Measurements from ENCODE around the gene LMF1.

The LMF1 gene

DNA sequence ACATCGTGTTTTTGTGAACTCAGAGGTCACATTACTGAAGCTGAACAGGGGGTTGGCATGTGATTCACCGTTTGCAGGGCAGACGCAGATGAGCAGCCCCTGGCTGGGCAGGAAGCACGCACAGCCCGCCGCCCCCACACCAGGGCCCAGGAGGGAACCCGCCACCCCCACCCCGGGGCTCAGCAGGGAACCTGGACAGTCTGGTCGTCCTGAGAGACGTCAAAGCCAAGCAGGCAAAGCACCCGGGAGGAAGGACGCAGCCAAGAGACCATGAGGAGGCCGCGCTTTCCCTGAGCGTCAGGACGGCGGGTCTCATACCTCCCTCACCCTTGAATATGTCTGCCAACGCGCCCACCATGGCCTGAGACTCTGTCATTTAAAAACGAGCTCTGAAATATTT is 60.6 kb downstream of the LMF1 start:
- FAIRE-seq, result no peak

DNA sequence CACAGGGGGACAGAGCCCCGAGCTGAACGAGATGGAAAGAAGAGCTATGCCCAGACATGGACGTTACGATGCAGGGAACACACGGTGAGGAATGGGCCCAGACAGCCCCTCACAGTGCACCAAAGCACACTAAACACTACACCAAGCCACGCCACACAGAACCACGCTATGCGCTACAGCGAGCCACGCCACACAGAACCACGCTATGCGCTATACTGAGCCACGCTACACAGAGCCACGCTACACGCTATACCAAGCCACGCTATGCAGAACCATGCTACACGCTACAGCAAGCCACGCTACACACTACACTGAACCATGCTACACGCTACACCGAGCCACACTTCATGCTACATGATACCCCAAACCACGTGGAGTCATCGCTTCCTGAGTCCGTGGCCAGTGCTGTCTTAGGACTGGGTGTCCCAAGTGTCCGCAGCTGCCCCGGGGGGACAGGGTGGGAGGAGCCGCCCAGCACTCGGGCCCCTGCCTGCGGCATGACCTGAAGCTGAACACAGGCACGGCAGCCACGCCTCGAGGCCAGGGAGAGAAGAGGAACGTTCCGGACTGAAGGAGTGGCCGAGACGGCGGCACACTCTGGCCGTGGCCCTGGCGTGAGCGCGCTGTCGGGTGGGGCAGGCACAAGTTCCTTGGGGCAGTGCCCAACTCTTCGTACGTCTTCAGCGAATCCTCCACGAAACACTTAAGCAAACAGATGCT is 61.3 kb downstream of the LMF1 start:
- no peak for FAIRE-seq

DNA sequence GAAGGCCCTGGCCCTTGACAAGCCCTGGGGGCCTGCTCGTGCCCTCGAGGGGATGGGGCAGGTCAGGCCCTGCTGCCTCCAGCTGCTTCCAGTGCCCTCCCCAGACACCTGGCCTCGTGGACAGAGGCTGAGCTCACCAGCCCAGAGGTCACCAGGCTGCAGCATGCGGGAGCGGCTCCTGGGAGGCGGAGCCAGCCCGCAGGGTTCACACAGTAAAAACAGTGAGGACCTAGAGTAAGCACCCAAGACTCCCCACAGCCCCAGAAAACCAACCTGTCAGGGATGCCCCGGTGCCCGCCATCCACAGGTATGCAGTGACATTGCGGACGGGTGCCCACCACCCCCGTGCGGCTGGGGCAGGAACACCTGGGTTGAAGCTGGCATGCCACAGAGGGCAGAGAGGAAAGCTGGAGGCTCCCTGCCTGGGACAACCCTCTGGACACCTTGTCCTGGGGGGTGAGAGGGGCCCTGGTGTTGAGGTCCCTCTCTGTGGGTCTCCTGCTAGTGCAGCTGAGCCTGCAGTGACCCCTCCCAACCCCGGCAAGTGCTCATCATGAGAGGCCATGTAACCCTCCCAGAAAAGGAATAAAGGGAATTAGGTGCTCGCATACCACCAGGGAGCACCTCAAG is 62.1 kb downstream of the LMF1 start:
- FAIRE-seq, result no peak

DNA sequence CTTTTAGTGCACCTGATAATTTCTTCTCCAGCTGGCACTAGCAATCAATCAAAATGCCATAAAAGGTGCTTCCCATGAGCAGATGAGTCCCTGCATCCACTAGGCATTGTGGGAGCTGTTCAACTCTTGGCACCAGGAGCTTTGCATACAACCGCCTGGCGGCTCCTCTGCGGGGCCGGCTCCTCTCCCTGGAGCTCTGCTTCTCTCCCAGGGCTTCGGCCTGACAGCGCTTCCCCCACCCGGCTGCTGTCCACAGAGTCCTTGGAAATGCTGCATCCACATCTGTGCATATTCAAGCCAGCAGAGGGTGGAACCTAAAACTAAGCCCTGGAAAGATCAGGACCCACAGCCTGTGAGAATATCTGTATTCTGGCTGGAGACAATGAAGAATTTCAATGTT is 62.9 kb downstream of the LMF1 start:
- FAIRE-seq, result no peak

DNA sequence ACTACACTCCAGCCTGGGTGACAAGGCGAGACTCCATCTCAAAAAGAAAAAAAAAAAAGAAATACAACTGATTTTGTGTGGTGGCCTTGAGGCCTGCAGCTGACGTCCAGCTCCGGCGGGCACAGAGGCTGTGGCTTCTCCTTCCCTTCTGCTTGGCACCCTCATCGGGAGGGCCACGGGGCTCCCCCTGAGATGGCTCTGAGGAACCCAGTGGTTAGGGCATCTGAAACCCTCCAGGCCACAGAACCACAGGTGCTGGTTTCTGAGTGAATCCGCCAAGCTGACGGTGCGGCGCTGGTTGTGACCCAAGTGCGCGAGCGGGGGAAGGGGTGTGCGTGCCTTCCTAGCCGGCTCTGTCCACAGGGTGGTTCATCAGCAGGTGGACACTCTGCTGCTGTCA is 63.4 kb downstream of the LMF1 start:
- FAIRE-seq, result no peak

DNA sequence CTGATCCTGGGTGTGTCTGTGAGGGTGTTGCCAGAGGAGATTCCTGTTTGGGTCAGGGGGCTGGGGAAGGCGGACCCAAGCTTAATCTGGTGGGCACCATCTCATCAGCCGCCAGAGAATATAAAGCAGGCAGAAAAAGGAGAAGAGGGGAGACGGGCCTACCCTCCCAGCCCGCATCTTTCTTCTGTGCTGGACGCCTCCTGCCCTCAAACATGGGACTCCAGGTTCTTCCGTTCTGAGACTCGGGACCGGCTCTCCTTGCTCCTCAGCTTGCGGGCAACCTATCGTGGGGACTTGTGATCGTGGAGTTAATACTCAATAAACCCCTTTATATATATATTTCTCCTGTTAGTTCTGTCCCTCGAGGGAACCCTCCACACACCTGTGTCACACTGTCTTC is 64.5 kb downstream of the LMF1 start:
- no peak for FAIRE-seq

DNA sequence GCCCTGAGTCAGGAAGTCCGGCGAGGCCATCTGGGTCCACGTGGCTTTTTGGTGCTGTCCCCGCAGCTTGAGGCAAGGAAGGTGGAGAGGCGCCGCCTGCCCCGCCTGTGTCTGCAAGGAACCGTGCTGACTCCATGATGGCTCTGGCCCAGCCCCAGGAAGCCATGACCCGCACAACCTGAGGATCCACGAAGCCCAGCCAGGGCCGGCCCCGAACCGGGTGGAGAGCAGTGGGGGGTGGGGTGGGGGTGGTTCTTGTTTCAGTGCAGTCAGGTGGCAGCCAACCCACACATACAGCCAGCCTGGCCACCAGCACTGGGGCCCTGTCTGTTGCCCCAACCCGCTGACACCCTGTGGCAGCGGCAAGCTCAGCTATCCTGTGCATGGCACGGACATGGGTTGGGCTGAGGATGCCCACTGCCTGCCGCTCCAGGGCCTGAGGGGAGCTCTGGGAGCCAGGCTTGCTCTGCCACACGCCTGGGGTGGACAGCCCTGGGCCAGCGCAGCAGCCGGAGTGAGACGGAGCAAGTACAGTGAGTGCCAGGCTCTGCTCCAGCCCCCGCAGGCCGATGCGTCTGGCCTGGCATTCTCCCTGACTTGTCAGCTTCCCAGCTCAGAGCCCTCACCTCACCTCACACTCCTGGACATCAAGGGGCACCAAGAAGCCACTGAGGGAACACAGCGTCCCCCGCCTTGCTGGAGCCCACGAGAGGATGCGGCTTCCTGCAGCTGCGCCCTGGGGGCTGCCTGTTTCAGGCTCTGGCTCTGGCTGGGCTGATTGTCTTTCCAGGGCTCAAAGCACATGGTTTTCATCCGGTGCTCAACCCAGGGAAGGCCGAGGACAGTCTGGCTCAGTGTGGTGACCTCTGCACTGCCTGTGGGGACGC is 68.8 kb downstream of the LMF1 start:
- FAIRE-seq, result no peak

DNA sequence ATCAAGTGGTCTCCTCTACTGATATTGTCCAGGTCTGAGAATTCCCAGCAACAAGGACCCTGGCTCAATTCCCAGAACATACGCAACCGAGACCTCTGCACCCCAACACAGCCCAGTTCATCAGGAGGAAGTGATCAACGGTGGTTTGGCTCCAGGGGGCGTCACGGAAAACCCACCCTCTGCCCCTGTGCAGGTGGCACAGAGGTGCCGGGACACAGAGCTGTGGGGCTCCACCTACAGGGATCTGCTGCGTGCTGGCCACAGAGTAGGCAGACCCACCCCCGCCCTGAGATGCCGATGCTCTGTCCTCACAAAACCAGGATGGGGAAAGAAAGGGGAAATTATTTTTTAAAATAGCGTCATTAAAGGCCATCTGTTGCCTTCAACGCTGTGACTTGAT is 69.6 kb downstream of the LMF1 start:
- FAIRE-seq, result no peak

DNA sequence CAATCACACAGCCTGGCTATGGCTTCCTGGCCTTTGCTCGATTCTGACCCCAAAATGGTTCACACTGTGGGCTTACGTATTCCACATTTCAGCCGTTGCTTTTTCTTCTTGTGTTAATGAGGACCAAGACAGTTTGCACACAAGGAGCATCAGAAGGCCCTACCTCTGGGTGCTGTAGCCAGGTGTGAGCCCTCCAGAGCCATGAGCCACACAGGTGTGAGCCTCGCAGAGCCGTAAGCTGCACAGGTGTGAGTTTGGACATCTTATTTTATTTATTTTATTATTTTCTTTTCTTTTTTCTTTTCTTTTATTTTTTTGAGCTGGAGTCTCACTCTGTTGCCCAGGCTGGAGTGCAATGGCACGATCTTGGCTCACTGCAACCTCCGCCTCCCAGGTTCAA is 70.6 kb downstream of the LMF1 start:
- no peak for FAIRE-seq

DNA sequence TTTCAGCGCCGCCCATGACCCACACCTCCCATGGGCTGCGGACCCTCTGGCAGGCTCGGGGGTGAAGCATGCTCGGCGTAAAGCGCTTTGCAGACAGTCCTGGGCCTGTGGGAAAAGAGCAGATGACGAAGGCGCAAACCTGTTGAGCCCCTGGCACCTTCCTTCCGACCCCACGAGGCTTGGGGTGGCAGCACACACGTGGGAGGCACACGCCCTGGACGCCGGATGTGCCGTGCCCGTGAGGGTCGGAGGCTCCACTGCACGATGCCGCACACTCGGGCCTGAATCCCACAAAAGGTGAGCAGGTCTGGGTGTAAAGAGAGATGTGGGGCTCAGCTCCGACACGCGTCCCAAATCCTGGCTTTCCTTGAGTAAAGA is 71.1 kb downstream of the LMF1 start:
- FAIRE-seq, result no peak

DNA sequence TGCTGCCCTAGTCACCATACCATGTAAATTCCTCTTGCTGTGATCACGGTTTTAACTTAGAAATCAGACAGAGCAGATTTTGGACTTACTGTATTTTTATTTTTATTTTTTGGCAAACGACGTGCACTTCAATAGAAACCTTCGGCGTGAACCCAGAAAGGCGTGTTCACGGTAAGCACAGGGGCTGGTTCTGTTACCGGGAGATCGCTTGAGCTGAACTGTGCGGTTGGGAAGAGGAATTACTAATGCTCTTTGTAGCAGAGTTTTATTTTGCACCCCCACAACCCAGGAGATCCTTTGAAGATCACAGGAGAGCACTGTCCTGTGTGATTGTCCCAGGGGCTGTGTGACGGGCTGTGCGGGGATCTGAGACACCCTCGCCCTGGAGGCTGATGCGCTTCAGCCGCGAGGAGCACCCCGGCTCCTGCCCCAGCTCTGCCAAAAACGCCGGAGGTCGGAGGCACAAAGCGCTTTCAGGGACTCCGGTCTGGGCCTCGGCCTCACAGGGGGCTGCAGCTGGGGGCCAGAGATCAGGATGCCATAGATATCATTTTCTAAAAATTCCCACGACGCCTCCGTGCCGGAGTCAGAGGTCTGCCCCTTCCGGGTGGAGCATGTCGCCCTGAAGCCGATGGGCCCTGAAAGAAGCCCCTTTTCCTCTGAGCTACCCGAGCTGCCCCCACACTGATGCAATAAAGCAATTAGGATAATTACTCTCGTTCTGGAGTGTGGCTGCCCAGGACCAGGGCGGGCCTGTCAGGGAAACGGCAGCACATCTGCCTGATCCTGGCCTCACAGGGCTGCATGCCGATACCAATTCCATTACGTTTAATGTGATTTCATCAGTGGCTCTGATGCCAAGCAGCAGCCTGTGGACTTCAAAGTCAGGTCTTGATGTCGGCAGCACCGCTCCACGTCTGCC is 71.8 kb downstream of the LMF1 start:
- no peak for FAIRE-seq

DNA sequence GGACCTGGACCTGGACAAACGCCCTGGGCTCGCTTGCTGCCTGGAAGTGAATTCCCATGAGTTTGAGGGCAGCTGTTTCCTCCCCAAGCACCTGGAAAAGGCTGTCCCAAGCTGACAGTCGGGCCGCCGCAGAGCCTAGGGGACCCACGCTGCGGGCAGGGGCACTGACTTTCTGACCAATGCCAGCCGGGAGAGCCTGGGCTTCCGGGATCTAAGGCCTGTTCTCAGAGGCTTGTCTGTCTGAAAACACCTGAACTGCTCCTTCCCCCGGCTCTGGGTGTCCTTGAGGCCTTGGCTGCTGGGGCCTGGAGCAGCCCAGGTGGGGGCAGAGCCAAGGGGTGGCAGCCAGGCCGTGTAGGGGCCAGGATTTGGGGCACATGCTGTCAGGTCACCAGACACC is 72.6 kb downstream of the LMF1 start:
- FAIRE-seq, result no peak

DNA sequence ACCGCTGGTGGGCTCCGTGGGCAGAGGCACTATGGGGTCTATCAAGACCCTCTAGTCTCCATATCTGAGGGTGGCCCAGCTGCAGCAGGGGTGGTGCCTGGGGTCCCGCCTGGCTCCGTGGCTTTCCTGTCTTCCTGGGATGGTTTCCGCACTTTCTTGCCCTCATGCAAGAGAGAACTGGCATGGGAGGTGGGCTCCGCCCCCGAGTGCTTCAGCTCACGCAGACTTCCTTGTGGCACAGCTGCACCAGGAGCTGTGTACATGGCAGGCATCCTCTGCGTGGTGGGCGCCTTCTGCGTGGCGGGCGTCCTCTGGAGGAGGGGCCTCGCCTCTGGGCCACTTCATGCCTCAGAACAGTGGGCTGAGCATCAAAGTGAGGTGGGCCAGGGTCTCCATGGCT is 73.1 kb downstream of the LMF1 start:
- no peak for FAIRE-seq

DNA sequence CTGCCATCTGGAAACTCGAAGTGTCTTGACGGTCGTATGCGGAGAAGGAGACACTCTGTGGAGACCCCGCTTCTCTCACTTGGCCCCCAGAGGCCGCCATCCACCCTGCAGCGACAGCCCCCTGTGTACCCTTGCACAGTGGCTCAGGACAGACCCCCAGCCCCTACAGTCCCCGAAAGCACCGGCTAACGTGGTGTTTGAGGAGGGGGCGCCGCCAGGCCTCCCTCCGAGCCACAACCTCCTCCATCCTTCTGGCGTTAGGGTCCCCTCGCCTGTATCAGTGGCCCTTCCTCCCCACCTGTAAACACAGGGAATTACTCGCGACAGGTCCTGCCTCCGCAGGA is 73.6 kb downstream of the LMF1 start:
- no peak for FAIRE-seq

DNA sequence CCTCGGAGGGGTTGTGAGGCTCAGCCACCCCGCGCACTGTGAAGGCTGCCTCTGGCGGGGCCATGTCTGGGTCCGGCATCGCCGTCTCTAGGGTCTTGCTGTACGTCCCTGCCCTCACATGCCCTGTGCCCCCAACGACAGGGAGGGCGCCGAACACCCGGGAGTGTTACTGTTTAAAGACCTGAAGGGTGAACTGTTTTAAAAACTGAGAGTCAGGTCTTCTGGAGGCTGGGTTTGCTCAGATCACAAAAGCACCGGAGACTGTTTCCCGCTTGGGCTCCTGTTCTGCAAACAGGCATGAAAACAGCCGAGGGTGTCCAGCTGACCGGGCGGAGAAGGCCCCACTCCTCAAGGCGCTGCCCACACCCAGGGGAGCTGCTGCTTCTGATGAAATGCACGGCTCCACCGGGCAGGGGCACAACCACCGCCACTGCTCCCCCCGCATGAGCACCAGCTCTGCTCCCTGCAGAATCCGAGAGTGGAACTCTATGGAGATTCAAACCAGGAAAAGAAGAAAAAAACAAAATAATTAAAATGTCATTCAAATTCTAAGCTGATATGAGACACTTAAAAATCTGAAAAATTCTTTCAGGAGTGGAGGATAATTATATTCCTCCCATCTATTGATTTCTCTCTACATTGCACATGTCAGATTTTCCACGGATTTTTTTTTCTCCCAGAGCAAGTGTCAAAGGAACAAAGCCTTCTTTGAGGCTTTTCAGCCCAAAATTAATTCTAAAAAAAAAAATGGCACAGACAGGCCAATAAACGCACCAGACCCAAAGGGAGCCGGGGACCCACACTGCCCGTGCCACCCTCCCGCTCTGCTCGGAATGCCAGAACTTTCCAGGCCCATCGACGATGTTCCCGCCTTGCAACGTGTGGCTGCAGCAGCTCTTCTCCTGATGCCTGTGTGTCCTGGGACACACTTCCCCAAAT is 74.3 kb downstream of the LMF1 start:
- no peak for FAIRE-seq

DNA sequence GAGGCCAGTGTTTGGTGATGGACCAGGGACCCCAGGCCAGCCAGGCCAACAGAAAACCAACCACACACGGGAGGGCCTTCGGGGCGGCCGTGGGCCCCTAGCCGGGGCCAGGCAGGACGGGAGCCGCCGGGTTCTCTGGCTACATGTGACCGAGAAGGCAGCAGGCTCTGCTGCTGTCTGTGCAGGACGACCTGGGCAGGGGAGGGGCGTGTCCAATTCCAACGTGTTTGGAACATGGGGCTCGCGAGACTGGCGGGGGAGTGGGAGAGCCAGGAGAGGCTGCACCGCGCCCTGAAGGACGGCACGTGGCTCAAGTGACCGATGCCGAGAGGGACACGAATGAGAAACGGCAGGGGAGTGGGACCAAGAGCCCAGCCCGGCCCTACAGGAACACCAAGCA is 75.4 kb downstream of the LMF1 start:
- FAIRE-seq, result no peak

DNA sequence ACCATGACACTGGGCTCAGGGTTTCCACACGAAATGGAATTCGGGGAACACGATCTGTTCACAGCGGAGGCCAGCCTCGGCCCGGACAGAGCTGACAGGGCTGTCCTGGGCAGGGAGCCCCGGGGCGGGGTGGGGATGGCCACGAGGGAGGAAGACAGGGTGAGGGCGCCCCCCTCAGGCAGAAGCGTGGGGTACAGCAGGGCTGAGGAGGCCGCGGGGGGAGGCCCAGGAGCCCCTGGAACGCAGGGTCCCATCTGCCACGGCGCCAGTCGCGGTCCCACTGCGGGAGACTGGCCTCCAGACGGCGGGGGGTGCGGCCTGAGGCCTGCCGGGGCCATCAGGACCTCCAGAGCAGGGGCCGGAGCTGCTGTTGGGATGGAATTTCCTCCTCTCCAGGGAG is 75.9 kb downstream of the LMF1 start:
- FAIRE-seq, result no peak

DNA sequence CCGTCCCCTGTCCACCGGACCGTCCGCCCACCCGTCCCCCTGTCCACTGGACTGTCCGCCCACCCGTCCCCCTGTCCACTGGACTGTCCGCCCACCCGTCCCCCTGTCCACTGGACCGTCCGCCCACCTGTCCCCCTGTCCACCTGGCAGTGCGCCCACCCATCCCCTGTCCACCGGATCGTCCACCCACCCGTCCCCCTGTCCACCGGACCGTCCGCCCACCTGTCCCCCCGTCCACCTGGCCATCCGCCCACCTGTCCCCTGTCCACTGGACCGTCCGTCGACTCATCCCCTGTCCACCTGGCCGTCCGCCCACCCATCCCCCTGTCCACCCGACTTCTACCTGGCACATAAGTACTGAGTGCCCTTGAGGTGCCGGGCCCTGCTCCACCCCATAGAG is 76.6 kb downstream of the LMF1 start:
- no peak for FAIRE-seq

DNA sequence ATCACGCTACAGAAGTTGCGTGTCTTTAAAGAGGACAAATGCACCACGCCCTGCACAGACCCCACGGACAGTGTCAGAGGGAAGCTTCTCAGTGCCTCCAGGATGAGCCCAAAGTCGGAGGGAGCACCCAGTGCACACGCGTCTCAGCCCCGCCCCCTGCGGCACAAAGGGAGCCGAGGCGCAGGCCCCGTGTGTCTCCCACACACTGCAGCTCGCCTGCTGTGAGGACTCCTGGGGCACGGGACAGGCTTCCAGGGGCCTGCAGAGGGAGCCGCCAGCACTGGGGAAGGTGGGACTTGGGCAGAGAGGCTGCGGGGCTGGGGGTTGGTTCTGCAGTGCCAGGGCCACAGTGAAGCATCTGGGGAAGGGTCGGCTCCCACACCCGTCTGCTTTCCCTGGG is 77.4 kb downstream of the LMF1 start:
- FAIRE-seq, result no peak

DNA sequence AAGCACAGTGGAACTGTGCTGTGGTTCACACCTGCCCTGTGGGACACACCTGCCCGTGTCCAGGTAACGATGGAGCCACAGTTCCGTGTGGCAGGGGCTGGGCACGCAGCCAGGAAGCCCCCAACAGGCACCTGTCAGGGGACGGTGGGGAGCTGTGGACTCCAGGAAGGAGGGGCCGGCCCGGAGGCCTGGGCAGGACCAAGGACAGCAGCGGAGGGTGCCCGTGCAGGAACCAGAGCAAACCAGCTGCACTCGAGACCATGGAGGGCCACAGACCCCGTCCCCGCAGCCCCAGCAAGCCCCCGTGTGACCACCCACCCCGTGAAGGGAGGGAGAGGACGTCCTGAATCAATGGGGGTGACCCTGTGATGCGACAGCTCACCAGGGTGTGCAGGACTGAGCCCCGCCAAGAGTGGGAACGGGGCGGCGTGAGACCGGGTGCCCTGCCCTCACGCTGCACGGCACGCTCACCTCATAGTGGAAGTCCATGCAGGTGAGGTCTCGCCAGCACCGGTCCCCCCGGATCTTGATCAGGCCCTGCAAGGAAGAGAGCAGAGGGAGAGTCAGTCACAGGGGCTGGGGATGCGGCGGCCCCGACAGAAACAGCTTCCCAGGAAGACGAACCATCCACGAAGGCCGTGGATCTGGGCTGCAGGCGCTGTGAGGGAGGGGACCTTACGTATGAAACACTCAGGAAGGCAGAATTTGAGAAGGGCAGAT is 78.1 kb downstream of the LMF1 start:
- FAIRE-seq, result no peak

DNA sequence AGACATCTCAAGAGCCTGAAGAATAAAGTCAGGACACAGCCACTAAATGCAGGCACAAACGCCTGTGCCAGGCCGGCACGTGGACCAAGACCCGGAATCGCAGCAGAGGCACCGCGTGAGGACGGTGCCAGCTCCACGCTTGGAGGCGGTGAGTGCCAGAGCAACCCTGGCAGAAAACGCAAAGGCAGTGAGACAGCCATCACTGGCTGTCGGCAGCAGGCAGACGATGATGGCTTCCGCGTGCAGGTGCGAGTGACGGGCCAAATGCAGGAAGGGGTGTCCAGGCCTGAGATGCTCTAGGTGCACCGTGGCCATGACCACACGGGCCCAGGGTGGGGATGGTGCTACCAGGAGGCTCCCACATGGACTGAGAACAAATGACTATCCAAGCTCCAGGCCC is 78.8 kb downstream of the LMF1 start:
- FAIRE-seq, result no peak
